Vagina (tissue), 2 donors: ENCODE data around the gene EDARADD.

Experiments
- POLR2A ChIP-seq, 2 donors: fragments of 450-650 bp; IDR thresholded peaks; one replicate each; pipeline ENCODE4 v1.6.1; 2017; ENCODE audit warnings: antibody characterized with exemption in 2 of 2, mild to moderate bottlenecking in 2 of 2, moderate library complexity in 2 of 2
- POLR2AphosphoS5 ChIP-seq, 2 donors: sonication (generic); formaldehyde crosslinking; IDR thresholded peaks; one replicate each; pipeline ENCODE4 v1.9.0; 2017; ENCODE audit warnings: antibody characterized with exemption in 2 of 2, mild to moderate bottlenecking in 2 of 2, low read depth in 1 of 2; ENCODE audit not compliant: insufficient read depth in 1 of 2
- TF ChIP-seq, protein P1 (sequence below), 3 experiments: fragments of 450-650 bp in 2 of 3; fragments of 200-600 bp in 1 of 3; sonication (generic) in 1 of 3; IDR thresholded peaks; one replicate each; pipeline ENCODE4 v1.5.1; 2017 to 2019; ENCODE audit warnings: antibody characterized with exemption in 3 of 3, mild to moderate bottlenecking in 2 of 3, moderate library complexity in 2 of 3

DNA sequence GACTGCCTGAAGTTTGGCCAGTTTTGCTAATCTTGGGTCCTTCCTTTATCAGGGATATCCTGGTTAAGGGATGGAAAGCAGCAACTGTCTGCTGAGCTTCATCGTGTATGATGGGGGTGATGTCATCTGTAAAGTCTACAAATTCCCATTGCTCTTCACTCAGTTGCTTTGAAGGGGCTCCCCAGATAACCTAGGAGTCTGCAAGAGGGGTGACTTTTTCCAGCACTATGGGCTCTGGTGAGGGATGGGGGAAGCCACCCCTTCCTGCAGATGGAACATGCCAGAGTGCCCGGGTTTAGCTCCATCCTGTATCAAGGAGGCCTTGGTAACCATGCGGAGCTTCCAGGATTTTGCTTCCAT lies 28.4 kb downstream of the EDARADD start:
- TF ChIP-seq, protein P1, sequence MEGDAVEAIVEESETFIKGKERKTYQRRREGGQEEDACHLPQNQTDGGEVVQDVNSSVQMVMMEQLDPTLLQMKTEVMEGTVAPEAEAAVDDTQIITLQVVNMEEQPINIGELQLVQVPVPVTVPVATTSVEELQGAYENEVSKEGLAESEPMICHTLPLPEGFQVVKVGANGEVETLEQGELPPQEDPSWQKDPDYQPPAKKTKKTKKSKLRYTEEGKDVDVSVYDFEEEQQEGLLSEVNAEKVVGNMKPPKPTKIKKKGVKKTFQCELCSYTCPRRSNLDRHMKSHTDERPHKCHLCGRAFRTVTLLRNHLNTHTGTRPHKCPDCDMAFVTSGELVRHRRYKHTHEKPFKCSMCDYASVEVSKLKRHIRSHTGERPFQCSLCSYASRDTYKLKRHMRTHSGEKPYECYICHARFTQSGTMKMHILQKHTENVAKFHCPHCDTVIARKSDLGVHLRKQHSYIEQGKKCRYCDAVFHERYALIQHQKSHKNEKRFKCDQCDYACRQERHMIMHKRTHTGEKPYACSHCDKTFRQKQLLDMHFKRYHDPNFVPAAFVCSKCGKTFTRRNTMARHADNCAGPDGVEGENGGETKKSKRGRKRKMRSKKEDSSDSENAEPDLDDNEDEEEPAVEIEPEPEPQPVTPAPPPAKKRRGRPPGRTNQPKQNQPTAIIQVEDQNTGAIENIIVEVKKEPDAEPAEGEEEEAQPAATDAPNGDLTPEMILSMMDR (IDR thresholded peaks at IDR 0.05) = no peak
- TF ChIP-seq POLR2A (IDR thresholded peaks at IDR 0.05) = no peak
- TF ChIP-seq POLR2AphosphoS5 (IDR thresholded peaks at IDR 0.05; ENCODE audit: insufficient read depth in 1 of 2, low read depth in 1 of 2) = no peak
